ENCODE data around the gene RAD1.
"Not testable (repeated sequence)": the region's sequence is repeated elsewhere in the genome, so short reads cannot be mapped to it uniquely, and the experiment has no call there.

Gene RAD1

GRCh38 chr5:34915139-34915855 lies at the start of gene RAD1, which contains the start of gene BRIX1:
Gene RAD1, minus strand, starts transcription at chr5:34915504. Its CDS starts 612 bp downstream, at chr5:34914892.
Gene BRIX1, plus strand, starts transcription at chr5:34915711. Its CDS starts 28 bp downstream, at chr5:34915739.
- DNase-seq: peak; percentile 98

GRCh38 chr5:34959323-34959722 lies 44.0 kb upstream of the RAD1 start:
- DNase-seq: no peak

GRCh38 chr5:34957857-34958690 lies 42.8 kb upstream of the RAD1 start:
- peak; percentile 16 for DNase-seq

GRCh38 chr5:34957321-34957720 lies 42.0 kb upstream of the RAD1 start:
- DNase-seq: no peak

- no peak for DNase-seq
Observed at GRCh38 chr5:34944460-34945047, 29.2 kb upstream of the RAD1 start.

GRCh38 chr5:34944044-34944443 lies 28.7 kb upstream of the RAD1 start:
- no peak for DNase-seq

- DNase-seq: no peak
Observed at GRCh38 chr5:34941936-34942335, 26.6 kb upstream of the RAD1 start.

- DNase-seq: no peak
Observed at GRCh38 chr5:34932947-34933346, 17.6 kb upstream of the RAD1 start.

- DNase-seq: no peak
Observed at GRCh38 chr5:34930870-34931269, 15.6 kb upstream of the RAD1 start.

GRCh38 chr5:34930462-34930844 lies 15.1 kb upstream of the RAD1 start:
- no peak for DNase-seq

- peak; percentile 67 for DNase-seq
Observed at GRCh38 chr5:34929720-34930461, 14.6 kb upstream of the RAD1 start.

- DNase-seq: peak; percentile 98
Observed at GRCh38 chr5:34929134-34929719, 13.9 kb upstream of the RAD1 start, which contains the start of gene DNAJC21. Gene DNAJC21, plus strand, starts transcription at chr5:34929559. Its CDS starts 261 bp downstream, at chr5:34929820.

- no peak for DNase-seq
Observed at GRCh38 chr5:34928267-34928666, 13.0 kb upstream of the RAD1 start.

GRCh38 chr5:34927785-34928184 lies 12.5 kb upstream of the RAD1 start:
- no peak for DNase-seq

GRCh38 chr5:34926318-34926888 lies 11.1 kb upstream of the RAD1 start:
- no peak for DNase-seq

GRCh38 chr5:34924462-34924765 lies 9.1 kb upstream of the RAD1 start:
- no peak for DNase-seq

GRCh38 chr5:34923694-34924461 lies 8.6 kb upstream of the RAD1 start:
- no peak for DNase-seq

GRCh38 chr5:34923256-34923655 lies 8.0 kb upstream of the RAD1 start:
- not testable (repeated sequence) for DNase-seq

GRCh38 chr5:34919077-34919476 lies 3.8 kb upstream of the RAD1 start:
- no peak for DNase-seq

GRCh38 chr5:34918025-34918424 lies 2.7 kb upstream of the RAD1 start:
- DNase-seq: no peak

GRCh38 chr5:34916518-34916917 lies 1.2 kb upstream of the RAD1 start:
- DNase-seq: no peak

GRCh38 chr5:34915856-34916192 lies 520 bp upstream of the RAD1 start:
- DNase-seq: no peak
